RWPE2 (cell line): Measurements from ENCODE around the gene CBFA2T2.

Source experiments
- ATAC-seq: fragments of 200-7000 bp; cut with Tn5 transposase; 3 replicates; pipeline ENCODE4 v1.9.1; 2021; ENCODE audit warnings: low read depth
- DNase-seq: peaks from one replicate; pipeline ENCODE4 v3.0.0-alpha.2; 2020; ENCODE audit warnings: low spot score
- H3K27ac ChIP-seq: fragments of 450-650 bp; 2 replicates; pipeline ENCODE4 v1.5.1; 2017; ENCODE audit warnings: mild to moderate bottlenecking; ENCODE audit not compliant: poor library complexity, severe bottlenecking
- H3K27me3 ChIP-seq: fragments of 250-450 bp; sonication (Bioruptor Pico); 2 replicates; pipeline ENCODE4 v1.5.1; 2021; ENCODE audit warnings: mild to moderate bottlenecking, moderate library complexity; ENCODE audit not compliant: insufficient read depth, poor library complexity, severe bottlenecking
- H3K36me3 ChIP-seq: fragments of 250-450 bp; sonication (Bioruptor Pico); 2 replicates; pipeline ENCODE4 v1.5.1; 2020; ENCODE audit warnings: low read depth, mild to moderate bottlenecking, moderate library complexity
- H3K4me1 ChIP-seq: fragments of 250-450 bp; sonication (Bioruptor Pico); 2 replicates; pipeline ENCODE4 v1.5.1; 2021; ENCODE audit warnings: mild to moderate bottlenecking, moderate library complexity; ENCODE audit not compliant: insufficient read depth, poor library complexity, severe bottlenecking
- H3K4me3 ChIP-seq: fragments of 250-450 bp; sonication (Bioruptor Pico); 2 replicates; pipeline ENCODE4 v1.5.1; 2021; ENCODE audit warnings: mild to moderate bottlenecking, moderate library complexity; ENCODE audit not compliant: severe bottlenecking
- H3K9me3 ChIP-seq: fragments of 250-450 bp; sonication (Bioruptor Pico); 2 replicates; pipeline ENCODE4 v1.5.1; 2021; ENCODE audit warnings: mild to moderate bottlenecking, moderate library complexity; ENCODE audit not compliant: severe bottlenecking
- TF ChIP-seq, protein P1 (sequence below): fragments of 450-650 bp; IDR thresholded peaks from one replicate; pipeline ENCODE4 v1.5.1; 2017; ENCODE audit warnings: mild to moderate bottlenecking, moderate library complexity; ENCODE audit not compliant: poor library complexity, severe bottlenecking

CBFA2T2 gene

DNA sequence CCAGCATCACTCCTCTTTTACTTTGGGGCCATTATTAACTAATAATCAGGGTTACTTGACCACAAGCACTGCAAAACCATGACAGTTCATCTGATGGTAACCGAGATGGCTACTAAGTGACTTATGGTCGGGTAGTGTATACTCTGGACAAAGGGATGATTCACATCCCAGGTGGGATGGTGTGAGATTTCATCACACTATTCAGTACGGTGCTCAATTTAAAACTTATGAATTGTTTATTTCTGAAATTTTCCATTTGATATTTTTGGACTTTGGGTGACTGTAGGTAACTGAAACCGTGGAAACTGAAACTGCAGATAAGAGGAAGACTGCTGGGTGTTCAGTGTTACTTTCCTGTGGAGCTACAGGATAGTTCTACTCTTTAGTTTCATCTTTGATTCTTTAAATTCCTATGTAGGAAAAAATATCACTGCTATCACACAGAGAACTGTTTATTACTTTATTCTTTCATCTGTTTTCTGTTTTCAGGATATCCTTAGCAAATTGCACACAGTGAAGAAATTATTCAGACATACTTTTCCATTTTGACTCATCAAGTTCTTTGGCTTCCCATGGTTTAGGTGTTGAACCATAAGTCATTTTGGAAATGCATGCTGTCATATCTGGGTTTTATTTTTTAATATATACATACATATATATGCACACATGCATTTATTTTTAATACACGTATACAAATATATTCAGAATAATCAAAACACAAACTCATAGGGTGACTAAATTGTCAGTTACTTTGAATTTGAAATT lies 113.1 kb downstream of the CBFA2T2 start:
- no peak overlapping the region for H3K4me3 ChIP-seq
- H3K9me3 ChIP-seq = no peaks in the 10 kb centered on the region
- TF ChIP-seq, protein P1, sequence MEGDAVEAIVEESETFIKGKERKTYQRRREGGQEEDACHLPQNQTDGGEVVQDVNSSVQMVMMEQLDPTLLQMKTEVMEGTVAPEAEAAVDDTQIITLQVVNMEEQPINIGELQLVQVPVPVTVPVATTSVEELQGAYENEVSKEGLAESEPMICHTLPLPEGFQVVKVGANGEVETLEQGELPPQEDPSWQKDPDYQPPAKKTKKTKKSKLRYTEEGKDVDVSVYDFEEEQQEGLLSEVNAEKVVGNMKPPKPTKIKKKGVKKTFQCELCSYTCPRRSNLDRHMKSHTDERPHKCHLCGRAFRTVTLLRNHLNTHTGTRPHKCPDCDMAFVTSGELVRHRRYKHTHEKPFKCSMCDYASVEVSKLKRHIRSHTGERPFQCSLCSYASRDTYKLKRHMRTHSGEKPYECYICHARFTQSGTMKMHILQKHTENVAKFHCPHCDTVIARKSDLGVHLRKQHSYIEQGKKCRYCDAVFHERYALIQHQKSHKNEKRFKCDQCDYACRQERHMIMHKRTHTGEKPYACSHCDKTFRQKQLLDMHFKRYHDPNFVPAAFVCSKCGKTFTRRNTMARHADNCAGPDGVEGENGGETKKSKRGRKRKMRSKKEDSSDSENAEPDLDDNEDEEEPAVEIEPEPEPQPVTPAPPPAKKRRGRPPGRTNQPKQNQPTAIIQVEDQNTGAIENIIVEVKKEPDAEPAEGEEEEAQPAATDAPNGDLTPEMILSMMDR = no peak
- H3K27ac ChIP-seq = no peak overlapping the region
- ATAC-seq (peak; percentile 87), DNase-seq (no peak)
- H3K27me3 ChIP-seq = no peaks in the 10 kb centered on the region
- H3K36me3 ChIP-seq = peaks cover 13% of the 10 kb centered on the region
- H3K4me1 ChIP-seq = peaks cover 9% of the 10 kb centered on the region

- Histone ChIP-seq H3K27ac (no peak overlapping the region), H3K36me3 (peaks cover 24% of the 10 kb centered on the region), H3K9me3 (no peaks in the 10 kb centered on the region), H3K27me3 (no peaks in the 10 kb centered on the region), H3K4me3 (no peak overlapping the region), H3K4me1 (peaks cover 9% of the 10 kb centered on the region)
- no peak for DNase-seq
- TF ChIP-seq, protein P1 = no peak
- ATAC-seq = no peak
Observed at GRCh38 chr20:33604084-33604990, 114.4 kb downstream of the CBFA2T2 start.

DNA sequence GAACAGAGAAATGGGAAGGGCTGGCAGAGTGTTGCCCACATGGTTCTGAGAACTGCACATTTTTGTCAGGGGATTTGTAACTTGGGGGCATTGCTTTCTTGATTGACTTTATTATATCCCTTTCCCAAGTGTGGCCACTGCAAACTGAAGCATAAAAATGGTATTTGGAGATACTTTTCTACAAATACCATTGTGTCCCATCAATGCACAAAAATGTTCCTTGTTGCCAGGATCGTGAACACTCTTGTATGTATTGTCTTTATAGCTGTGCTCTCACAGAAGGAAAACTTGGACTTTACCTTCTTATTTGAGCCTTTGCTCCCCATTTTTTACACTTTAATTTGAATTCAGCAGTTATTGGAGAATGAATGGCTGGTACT lies 115.1 kb downstream of the CBFA2T2 start:
- DNase-seq = no peak
- TF ChIP-seq, protein P1 = no peak
- Histone ChIP-seq H3K27ac (no peak overlapping the region), H3K27me3 (no peaks in the 10 kb centered on the region), H3K36me3 (peaks cover 24% of the 10 kb centered on the region), H3K4me3 (no peak overlapping the region), H3K9me3 (no peaks in the 10 kb centered on the region), H3K4me1 (peaks cover 9% of the 10 kb centered on the region)
- ATAC-seq = no peak

DNA sequence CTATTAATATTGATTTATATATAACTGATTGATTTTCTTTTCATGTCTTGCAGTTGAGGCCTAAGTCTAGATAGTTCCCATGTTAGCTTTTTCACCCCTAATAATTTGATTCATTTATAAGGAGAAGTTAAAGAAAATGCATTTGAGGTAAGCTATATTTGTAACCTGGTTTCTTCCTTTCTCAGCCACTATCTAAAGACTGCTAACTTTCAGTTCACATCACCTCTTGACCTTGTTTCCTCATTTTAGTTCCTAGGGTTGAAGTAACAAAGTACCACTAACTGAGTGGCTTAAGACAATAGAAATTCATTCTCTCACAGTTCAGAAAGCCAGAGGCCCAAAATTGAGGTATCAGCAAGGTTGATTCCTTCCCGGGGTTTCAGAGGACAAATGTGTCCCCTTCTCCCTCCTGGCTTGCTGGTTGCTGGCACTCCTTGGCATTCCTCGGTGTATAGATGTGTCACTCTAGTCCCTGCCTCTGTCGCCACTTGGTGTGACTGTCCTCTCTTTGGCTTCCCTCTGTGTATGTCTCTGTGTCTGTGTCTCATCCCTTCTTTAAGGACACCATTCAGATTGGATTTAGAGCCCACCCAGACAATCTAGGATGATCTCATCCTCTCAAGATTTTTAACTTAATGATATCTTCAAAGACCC lies 116.3 kb downstream of the CBFA2T2 start:
- peaks cover 27% of the 10 kb centered on the region for H3K36me3 ChIP-seq
- no peak overlapping the region for H3K4me3 ChIP-seq
- H3K27me3 ChIP-seq = no peaks in the 10 kb centered on the region
- TF ChIP-seq, protein P1 = no peak
- no peak overlapping the region for H3K27ac ChIP-seq
- H3K4me1 ChIP-seq = peaks cover 9% of the 10 kb centered on the region
- no peak for DNase-seq
- ATAC-seq = no peak
- H3K9me3 ChIP-seq = no peaks in the 10 kb centered on the region
